NCI-H1092 treated with DMSO at 0.1 percent for 48 hours (cell line): ENCODE results near the gene ZMYM2.

Experiments used
- DNase-seq: peaks from one replicate; lab custom pipeline; 2025; lab: John Stamatoyannopoulos, UW

Gene ZMYM2

DNA sequence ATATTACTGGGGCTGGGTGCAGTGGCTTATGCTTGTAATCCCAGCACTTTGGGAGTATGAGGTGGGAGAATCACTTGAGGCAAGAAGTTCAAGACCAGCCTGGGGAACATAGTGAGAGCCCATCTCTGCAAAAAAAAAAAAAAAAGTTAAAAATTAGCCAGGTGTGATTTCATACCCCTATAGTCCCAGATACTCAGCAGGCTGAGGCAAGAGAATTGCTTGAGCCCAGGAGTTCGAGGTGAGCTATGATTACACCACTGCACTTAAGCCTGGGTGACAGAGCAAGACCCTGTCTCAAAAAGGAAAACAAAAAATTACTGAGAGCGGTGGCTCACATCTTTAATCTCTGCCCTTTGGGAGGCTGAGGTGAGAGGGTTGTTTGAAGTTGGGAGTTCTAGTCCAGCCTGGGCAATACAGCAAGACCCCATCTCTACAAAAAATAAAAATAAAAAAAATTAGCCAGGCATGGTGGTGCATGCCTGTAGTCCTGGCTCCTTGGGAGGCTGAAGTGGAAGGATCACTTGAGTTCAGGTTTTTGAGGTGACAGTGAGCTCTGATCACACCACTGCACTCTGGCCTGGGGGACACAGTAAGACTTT lies 87.5 kb downstream of the ZMYM2 start:
- no peak for DNase-seq

- DNase-seq, result no peak
Observed at GRCh38 chr13:20049558-20050473, 91.3 kb downstream of the ZMYM2 start.

DNA sequence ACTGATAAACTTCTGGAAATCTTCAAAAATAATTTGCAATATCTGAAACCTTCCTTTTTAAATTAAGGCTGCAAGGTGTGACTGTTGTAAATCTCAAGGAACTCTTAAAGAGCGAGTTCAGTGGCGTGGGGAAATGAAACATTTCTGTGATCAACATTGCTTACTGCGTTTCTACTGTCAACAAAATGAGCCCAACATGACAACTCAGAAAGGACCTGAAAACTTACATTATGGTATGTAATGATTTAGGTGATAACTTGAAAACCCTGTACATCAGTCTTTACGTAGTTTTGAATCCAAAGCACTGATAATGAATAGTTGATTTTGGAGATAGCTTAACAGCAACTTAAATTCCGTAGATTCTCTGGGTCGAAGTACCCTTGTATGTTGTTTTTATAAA lies 92.8 kb downstream of the ZMYM2 start:
- no peak for DNase-seq

GRCh38 chr13:20053016-20053415 lies 94.5 kb downstream of the ZMYM2 start:
- DNase-seq, result no peak

GRCh38 chr13:20053891-20054290 lies 95.4 kb downstream of the ZMYM2 start:
- DNase-seq, result no peak

DNA sequence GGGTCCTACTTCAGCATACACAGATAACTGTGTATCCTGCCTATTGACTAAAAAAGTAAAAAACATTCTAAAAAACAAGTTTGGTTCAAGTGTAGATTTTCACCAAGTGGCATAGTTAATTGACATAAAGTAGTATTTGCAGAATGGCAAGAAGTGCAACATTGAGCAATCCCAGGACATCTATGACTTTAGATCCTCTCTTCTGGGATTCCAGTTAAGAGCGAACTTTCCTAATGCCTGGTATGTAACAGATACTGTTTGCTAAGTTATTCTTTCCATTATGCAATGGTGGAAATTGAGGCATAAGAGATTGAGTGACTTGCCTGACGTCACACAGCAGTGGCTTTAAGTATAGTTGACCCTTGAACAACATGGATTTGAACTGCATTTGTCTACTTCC lies 96.1 kb downstream of the ZMYM2 start:
- no peak for DNase-seq

DNA sequence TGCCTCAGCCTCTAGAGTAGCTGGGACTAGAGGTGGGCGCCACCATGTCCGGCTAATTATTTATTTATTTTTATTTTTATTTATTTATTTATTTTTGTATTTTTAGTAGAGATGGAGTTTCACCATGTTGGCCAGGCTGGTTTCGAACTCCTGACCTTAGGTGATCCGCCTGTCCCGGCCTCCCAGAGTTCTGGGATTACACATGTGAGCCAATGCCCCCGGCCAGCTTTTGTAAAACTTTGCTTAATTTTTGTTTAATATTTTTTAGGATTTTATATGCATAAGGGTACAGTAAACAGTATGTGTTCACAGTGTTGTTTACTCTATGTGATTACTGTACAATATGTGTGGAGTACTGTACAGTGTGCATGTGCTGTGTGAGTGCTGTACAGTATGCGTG lies 98.7 kb downstream of the ZMYM2 start:
- DNase-seq, result no peak

- DNase-seq, result no peak
Observed at GRCh38 chr13:20057963-20058362, 99.4 kb downstream of the ZMYM2 start.

GRCh38 chr13:20058476-20058875 lies 99.9 kb downstream of the ZMYM2 start:
- no peak for DNase-seq

DNA sequence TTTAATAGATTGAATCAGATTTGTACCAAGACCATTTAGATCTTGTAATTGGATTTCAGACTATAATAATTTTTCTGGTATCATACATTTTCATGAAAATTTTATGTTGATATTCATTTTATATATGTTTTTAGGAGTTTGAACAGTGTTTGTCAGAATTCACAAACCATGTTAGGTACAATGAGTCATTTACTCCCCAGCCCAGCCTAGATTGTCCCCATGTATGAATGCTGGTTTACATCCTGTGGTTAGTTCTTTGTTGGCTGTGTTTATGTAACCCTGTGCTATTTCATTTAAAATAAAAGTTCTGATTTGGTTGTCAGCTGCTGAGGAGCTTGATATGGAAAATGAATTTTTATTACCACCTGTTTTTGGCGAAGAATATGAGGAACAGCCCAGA lies 105.6 kb downstream of the ZMYM2 start:
- no peak for DNase-seq

DNA sequence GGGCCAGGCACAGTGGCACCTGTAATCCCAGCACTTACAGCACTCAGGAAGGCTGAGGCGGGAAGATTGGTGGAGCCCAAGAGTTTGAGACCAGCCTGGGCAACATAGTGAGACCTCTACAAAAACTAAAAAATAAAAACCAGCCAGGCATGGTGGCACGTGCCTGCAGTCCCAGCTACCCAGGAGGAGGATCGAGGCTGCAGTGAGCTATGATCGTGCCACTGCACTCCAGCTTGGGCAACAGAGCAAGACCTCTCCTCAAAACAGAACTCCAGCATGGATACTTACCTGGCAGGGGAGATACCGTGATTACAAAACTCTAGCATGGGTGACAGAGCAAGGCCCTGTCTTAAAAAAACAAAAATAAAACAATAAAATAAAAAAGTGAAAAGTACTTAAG lies 107.0 kb downstream of the ZMYM2 start:
- DNase-seq, result no peak

DNA sequence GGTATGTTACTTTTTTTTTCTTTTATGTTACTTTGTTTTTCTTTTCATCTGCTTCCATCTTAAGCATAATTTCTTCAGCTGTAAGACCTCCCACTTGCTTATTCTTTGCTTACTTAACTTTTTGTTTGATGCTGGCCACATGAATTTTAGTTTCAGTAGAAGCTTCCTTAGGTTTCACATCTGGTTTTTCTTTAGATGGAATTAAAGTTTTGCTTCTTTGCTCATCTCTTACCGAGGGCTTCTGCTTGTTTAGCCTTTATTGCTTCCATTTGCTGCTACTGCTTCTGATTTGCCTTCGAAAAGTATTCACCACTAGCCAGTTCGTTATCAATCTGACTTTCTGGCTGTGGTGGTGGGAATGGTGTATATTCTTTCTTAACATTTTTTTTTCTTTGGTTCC lies 111.4 kb downstream of the ZMYM2 start:
- no peak for DNase-seq

DNA sequence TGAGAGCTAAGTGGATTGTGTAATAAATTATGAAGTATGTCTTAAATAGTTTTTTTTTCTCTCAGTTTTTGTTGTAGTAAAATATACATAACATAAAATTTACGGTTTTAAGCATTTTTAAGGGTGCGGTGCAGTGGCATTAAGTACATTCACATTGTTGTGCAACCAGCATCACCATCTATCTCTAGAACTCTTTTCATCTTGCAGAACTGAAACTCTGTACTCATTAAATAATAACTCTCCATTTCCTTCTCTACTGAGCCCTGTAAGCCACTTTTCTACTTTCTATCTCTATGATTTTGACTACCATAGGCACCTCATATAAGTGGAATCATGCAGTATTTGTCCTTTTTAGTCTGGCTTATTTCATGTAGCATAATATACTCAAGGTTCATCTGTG lies 115.2 kb downstream of the ZMYM2 start:
- no peak for DNase-seq

- DNase-seq, result no peak
Observed at GRCh38 chr13:20074966-20075365, 116.4 kb downstream of the ZMYM2 start.

- no peak for DNase-seq
Observed at GRCh38 chr13:20077086-20077485, 118.6 kb downstream of the ZMYM2 start.

DNA sequence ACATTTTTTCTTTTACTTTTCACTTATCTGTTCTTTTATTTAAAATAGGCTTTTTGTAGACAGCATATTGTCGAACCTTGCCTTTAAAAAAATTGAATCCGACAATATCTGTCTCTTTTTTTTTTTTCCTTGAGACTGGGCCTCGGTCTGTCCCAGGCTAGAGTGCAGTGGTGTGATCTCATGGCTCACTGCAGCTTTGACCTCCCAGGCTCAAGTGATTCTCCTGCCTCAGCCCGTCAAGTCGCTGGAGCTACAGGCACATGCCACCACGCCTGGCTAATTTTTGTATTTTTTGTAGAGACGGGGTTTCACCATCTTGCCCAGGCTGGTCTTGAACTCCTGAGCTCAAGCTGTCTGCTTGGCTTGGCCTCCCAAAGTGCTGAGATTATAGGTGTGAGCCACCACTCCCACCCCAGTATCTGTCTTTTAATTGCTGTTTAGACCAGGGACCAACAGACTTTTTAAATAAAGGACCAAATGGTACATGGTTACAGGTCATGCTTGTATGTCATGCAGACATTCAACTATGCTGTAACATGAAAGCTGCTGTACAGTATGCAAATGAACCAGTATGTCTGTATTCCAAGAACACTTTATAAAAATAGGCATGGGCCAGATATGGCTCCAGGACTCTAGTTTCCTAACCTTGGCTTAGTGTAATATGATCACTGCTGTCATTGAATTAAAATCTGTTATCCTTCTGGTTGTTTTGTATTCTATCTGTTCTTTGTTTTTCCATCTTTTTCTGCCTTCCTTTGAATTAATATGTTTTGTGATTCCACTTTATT lies 122.0 kb downstream of the ZMYM2 start:
- DNase-seq, result no peak

DNA sequence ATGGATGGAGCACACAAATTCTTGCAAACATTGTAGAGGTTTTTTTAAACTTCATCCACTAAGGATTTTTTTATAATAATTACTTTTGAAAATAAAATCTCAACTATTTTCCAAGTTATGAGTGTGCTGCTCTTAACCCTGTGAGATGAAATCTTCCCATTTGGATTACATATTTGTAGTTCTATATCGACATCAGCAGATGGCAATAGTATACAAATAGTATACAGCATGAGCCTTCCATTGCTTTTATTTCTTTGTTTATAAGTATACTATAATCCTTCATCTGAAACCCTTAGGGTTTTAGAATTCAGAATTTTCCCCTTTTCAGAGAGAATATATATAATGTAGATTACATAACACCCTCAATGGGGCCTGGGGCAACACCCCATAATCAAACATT lies 131.8 kb downstream of the ZMYM2 start:
- DNase-seq, result no peak

DNA sequence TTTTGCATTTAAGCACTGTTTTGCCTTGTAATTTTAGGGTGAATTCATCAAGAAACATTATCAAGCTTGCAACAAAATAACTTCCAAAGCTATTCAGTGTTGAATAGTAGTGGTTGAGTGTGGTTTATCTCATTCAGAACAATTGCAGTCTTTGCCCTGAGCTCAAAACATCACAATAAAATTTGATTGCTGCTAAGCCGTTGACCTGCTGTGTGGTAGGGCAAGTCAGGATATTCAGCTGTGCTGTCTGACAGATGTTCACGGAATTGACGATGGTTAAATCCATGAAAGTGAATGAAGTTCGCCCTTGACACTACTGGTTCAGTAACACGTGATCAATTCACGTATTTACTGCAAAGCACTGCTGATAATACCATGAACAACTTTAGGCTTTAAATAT lies 135.4 kb downstream of the ZMYM2 start:
- DNase-seq, result no peak

GRCh38 chr13:20099319-20099718 lies 140.8 kb downstream of the ZMYM2 start:
- no peak for DNase-seq

- no peak for DNase-seq
Observed at GRCh38 chr13:20101467-20102316, 143.2 kb downstream of the ZMYM2 start.

- no peak for DNase-seq
Observed at GRCh38 chr13:20102525-20103180, 144.1 kb downstream of the ZMYM2 start.
